Fibroblast of skin of scalp (primary cell): Measurements from ENCODE around the gene SPATA6.
"Not testable (repeated sequence)": the region's sequence is repeated elsewhere in the genome, so short reads cannot be mapped to it uniquely, and the experiment has no call there.

Experiments used
- DNase-seq: peaks from one replicate; pipeline ENCODE4 v3.0.0-alpha.2; 2013

The SPATA6 gene

DNA sequence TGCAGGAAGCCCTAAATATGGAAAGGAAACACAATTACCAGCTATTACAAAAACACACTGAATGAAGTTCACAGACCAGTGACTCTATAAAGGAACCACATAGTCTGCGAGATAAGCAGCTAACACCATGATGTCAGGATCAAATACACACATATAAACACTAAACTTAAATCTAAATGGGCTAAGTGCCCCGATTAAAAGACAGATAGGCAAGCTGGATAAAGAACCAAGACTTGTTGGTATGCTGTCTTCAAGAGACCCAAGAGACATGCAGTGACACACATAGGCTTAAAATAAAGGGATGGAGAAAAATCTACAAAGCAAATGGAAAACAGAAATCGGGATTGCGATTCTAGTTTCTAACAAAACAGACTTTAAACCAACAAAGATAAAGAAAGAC, 127.6 kb downstream of the SPATA6 start:
- no peak for DNase-seq

DNA sequence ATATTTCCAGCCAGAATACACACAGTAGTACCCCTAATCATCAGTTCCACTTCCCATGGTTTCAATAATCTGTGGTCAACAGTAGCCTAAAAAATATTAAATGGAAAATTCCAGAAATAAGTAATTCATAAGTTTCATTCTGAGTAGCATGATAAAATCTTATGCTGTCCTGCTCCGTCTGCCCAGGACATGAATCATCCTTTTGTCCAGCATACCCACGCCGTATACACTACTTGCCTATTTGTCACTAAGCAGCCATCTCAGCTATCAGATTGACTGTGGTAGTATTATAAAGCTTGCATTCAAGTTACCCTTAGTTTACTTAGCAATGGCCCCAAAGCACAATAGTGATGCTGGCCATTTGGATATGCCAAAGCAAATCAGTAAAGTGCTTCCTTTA, 130.8 kb downstream of the SPATA6 start:
- DNase-seq, result no peak

DNA sequence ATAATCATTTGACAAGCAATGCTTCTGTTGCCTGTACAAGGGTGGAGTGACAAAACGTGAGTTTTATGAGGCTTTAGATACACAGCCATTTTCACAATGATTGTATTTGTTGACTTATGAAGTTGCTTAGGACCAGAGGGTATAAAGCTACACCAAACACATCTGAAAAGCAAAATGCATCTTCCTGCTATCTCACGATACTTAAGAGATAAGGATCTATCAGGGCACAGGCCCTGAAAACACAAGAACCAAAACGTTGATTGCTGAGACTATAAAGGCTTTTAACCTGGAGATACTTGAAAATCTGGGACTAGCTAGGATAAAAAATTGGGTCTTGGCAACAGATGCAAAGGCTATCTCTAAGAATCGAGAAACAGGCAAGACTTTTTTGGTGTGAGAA, 133.7 kb downstream of the SPATA6 start:
- no peak for DNase-seq

DNA sequence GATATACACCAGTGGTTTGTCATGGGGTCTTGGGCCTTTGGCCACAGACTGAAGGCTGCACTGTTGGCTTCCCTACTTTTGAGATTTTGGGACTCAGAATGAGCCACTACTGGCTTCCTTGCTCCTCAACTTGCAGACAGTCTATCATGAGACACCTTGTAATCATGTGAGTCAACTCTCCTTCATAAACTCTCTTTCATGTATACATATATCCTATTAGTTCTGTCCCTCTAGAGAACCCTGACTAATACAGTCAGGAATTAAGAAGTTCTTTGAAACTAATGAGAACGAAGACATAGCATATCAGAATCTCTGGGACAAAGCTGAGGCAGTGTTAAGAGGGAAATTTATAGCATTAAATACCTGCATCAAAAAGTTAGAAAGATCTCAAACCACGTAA, 138.7 kb downstream of the SPATA6 start:
- no peak for DNase-seq

DNA sequence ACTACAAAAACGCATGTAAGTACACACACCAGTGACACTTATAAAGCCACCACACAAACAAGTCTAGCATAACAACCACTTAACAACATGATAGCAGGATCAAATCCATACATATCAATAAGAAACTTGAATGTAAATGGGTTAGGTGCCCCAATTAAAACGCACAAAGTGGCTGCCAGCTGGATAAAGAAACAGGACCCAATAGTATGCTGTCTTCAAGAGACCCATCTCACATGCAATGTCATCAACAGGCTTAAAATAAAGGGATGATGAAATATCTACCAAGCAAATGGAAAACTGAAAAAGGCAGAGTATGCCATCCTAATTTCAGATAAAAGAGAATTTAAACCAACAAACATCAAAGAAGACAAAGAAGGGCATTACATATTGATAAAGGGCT, 139.9 kb downstream of the SPATA6 start:
- no peak for DNase-seq

DNA sequence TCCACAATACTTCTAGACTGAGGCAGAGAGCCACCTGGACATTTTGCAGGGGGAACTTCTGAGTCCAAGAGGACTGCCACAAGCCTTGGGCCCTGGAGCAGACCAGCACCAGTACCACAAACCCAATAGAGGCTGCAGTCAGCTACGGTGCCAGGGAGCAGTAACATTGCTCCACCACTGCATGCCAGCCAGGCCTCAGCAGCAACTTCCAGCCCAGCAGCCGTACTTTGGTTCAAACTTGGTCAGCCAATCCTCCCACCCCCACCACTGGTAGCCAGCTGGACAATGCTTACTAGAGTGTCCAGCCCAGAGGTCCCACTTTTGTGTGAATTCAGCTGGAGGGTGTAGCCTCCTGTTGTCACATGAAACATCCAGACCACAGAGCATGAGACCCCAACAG, 142.1 kb downstream of the SPATA6 start:
- DNase-seq, result no peak

DNA sequence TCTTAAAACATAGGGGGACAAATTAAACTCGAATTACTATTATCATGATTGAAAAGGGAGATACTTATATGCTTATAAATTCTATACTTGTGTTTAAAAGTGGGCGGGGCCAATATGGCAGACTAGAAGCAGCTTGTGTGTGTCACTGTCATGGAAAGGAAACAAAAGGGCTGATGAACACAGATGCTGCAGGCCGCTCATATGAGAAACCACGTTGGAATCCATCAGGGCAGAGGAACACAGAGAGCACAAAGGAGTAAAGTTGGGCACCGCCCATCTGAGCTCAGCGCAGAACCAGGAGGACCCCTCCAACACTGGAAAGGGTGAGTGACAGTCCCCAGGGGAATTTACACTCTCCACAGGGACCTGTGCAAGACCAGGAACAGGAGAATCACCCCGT, 142.5 kb downstream of the SPATA6 start:
- DNase-seq, result no peak

DNA sequence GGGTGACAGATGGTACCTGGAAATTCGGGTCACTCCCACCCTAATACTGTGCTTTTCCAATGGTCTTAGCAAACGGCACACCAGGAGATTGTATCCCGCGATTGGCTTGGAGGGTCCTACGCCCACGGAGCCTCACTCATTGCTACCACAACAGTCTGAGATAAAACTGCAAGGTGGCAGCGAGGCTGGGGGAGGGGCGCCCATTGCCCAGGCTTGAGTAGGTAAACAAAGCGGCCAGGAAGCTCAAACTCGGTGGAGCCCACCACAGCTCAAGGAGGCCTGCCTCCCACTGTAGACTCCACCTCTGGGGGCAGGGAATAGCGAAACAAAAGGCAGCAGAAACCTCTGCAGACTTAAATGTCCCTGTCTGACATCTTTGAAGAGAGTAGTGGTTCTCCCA, 160.2 kb downstream of the SPATA6 start:
- not testable (repeated sequence) for DNase-seq

DNA sequence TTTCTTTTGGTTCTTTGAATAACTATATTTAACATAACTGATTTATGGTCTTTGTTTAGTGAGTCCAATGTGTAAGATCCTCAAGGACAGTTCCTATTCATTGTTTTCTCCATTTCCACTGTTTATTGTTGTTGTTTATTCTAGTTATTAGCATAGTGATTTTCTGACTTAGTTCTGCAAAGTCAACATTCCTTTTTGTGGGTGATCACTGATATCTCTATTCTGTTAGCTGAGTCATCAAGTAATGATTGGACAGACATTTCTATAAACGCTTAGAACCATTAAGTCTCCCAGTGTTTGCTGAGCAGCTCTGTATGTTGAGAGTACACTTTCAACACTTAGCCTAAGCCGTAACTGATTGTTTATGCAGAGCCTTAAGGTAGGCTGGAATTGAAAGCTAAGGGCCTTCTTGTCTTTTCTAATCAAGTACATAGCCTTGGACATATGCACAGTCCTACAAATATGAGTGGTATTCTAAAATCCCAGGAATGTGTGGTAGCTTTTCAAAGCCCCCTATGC, 162.4 kb downstream of the SPATA6 start:
- DNase-seq, result no peak

DNA sequence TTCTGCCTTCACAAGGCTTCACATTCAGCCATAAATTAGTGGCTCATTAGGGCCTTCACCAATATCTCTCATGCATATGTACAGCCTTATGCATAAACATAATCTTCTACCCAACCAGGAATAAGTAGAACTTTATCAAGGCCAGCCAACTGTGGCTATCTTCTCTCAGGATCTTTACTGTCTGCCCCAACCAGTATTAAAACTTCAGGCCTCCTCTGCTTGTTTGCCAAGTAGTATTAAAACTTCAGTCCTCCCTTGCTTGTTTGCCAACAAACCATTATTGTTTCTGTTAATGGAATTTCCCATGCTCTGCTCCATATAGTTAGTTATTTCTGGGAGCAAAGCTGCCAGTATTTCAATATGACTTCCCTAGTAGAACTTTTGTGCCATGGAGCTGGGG, 169.4 kb downstream of the SPATA6 start:
- no peak for DNase-seq

DNA sequence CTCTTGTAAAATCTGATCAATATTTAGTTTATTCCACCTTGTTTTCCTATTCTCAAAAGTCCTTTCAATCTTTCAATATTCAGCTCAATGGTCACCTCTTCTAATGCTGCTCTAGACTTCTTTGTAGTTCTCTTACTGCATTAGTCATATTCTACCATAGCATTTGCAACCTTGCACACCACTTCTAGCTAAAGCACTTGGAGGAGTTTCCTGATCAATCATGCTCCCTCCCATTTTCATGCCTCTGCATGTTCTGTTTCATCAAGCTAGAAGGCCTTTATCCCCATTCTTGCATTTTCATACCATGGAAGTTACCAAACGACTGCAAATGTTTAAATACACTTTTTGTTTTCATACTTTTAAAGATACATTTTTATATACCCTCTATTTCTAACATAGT, 177.3 kb downstream of the SPATA6 start:
- no peak for DNase-seq

DNA sequence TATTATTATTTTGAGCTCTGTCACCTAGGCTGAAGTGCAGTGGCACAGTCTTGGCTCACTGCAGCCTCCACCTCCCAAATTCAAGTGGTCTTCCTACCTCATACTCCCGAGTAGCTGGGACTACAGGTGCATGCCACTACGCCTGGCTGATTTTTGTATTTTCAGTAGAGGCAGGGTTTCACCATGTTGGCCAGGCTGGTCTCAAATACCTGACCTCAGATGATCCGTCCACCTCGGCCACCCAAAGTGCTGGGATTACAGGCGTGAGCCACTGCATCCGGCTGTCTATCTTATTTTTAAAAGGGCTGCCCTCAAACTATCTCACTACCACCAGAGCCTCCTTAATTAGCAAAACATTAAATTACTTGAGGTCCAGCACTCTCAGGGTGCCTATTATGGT, 177.9 kb downstream of the SPATA6 start:
- not testable (repeated sequence) for DNase-seq

DNA sequence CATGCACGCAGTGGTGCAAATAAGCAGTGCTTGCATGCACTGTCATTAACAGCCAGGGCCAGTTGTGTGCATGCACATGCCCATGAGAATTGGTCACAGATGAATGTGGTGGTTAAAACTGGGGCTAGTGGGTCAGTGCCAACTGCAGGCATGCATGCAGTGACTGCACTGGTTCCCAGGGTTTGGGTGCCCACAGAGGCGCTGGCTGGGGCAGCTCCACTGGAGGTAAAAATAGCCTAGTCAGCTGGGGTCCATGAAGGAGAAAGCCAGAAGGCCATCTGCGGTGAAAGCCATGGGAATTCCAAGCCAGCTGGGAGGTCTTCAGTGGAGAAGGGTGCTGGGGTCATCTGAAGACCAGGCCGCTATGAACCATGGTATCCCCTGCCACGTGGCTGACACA, 179.3 kb downstream of the SPATA6 start:
- DNase-seq, result no peak

DNA sequence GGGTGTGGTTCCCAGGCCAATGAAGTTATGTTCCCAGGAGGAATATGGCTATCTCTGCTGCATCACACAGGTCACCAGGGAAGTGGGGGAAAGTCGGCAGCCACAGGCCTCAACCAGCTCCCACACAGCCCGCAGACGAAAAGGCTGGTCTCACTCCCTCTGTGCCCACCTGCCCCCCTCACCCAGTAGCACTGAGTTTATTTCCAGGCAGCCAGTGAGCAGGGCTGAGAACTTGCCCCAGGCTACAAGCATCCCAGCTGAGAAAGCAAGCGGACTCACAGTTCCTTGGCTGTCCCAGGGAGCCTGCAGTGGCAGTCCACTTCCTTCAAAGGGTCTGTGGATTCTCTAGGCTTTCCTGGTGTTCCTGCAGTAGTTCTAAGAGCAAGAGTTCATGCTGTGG, 180.6 kb downstream of the SPATA6 start:
- DNase-seq, result no peak

DNA sequence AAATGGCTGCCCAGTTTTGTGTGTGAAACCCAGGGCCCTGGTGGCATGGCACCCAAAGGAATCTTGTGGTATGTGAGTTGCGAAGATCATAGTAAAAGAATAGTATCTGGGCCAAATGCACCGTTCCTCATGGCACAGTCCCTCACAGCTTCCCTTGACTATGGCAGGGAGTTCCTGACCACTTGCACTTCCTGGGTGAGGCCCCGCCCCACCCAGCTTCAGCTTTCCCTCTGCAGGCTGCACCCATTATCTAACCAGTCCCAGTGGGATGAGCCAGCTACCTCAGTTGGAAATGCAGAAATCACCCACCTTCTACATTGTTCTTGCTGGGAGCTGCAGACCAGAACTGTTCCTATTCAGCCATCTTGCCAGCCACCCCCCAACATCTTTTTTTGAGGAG, 186.5 kb downstream of the SPATA6 start:
- no peak for DNase-seq

DNA sequence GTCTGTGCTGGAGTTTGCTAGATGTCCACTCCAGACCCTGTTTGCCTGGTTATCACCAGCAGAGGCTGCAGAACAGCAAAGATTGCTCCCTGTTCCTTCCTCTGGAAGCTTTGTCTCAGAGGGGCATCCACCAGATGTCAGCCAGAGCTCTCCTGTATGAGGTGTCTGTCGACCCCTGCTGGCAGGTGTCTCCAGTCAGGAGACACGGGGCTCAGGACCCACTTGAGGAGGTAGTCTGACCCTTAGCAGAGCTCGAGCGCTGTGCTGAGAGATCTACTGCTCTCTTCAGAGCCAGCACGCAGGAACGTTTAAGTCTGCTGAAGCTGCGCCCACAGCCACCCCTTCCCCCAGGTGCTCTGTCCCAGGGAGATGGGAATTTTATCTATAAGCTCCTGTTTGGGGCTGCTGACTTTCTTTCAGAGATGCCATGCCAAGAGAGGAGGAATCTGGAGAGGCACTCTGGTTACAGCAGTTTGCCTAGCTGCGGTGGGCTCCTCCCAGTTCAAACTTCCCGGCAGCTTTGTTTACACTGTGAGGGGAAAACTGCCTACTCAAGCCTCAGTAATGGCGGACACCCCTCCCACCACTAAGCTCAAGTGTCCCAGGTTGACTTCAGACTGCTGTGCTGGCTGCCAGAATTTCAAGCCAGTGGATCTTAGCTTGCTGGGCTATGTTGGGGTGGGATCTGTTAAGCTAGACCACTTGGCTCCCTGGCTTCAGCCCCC, 187.1 kb downstream of the SPATA6 start:
- not testable (repeated sequence) for DNase-seq

DNA sequence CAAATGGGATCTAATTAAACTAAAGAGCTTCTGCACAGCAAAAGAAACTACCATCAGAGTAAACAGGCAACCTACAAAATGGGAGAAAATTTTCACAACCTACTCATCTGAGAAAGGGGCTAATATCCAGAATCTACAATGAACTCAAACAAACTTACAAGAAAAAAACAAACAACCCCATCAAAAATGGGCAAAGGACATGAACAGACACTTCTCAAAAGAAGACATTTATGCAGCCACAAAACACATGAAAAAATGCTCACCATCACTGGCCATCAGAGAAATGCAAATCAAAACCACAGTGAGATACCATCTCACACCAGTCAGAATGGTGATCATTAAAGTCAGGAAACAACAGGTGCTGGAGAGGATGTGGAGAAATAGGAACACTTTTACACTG, 189.7 kb downstream of the SPATA6 start:
- DNase-seq, result not testable (repeated sequence)

DNA sequence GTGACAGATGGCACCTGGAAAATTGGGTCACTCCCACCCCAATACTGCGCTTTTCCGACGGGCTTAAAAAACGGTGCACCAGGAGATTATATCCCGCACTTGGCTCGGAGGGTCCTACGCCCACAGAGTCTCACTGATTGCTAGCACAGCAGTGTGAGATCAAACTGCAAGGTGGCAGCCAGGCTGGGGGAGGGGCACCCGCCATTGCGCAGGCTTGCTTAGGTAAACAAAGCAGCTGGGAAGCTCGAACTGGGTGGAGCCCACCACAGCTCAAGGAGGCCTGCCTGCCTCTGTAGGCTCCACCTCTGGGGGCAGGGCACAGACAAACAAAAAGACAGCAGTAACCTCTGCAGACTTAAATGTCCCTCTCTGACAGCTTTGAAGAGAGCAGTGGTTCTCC, 194.6 kb downstream of the SPATA6 start:
- not testable (repeated sequence) for DNase-seq

DNA sequence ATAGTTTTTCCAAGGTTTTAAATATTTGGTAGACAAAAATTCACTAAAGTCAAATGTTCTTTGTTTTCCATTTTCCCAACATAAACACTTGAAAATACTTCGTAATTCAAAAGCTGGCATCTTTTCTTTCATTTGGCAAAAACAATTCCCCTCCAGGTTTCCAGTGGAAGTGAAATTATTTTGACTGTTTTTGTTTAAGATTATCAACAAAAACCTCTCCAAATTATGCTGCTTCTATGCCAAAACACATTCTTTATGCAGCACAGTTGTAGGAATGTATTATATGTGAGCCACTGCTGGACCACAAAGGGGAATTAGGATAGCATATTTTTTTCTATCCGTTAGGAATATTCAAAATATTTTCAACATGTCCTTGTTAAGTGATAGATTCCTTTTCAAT, 205.4 kb downstream of the SPATA6 start:
- DNase-seq, result no peak

DNA sequence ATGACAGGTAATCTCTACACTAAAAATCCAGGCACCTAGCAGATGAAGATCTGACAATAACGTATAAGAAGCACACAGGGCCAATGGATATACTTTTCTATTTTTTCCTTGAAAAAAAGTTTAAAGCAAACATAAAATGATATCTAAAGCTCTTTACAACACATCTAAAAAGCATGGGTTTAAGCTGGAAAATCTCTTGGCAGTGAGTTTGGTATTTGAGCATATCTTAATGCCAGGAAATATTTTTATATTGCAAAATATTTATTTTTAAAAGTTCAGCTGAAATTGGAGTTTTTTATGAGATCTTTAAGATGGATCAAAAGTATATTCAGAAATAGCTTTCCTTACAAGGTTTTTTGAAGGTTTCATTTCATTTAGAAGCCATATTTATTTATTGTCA, 209.0 kb downstream of the SPATA6 start:
- DNase-seq, result no peak

DNA sequence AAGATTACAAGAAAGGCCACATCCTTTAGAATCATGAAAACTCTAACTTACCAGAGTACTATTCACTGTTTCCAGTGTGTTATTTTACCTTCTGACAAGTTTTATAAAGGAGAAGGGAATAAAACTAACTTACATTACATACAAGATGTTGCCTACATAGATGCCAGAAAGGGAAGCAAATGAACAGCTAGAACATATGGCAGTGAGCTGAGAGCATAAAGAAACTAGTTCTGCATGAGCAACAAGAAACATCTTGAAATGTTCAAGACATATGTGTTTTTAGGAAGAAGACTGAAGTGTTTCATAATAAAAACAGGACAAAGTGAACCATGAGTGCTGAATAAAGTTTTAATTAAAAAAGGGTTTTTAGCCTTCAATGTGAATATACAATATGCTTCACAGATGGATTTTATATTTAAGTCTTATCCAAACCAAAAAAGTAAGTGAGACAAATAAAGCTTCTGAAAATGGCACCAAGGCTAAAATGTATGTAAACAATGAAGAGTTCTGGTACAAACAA, 210.1 kb downstream of the SPATA6 start:
- no peak for DNase-seq

DNA sequence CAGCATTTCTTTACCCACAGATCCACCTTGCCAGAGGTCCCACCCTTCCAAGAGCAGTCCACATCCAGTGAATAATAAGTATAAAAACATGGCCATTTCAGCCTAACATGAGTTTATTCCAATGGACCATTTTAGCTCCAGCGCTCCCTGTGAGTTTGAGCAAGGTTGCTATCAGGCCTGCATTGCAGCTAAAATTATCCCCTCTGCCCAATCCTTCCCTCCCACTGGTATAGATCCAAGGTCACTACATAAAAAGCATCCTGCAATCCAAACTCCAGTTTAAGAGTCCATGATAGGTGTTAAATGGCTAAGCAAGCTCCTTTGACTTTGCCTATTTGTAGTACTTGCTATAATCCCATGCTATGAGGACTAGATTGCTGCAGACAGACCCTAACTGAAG, 213.9 kb downstream of the SPATA6 start:
- no peak for DNase-seq

DNA sequence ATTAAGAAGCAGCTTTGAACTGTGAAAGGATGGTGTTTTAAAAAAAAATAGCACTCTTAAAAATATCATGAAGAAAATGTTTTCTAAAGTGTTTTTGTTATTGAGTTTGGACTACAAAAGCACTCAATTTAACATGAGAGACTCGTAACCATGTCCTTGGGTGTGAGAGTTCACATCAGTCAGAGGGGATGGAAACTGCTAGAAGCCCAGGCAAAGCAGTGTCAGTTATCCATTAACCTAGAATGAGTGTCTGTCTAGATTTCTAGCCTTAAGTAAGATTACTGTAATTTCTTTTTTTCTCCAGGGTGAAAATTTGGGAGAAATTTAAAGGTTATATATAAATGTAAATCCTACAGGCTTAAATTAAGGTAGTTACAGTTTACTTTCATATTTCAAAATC, 217.8 kb downstream of the SPATA6 start:
- no peak for DNase-seq

DNA sequence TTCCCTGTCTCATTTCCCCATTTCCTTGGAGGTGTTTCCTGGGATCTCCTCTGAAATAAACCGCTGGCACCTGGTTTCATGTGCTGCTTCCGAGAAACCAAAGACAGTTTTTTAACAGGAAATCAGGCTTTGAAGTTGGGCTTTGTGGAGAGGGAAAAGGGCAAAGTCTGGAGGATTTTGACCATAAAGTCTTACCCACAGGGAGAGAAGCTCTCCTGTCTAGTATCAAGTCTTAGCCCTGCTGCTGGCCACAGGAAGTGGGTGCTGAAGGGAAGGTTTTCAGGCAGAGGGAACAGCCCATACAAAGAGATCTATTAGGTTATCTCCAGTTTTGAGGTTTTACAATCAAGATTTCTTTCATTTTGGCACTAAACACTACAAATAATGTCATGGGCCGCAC, 220.2 kb downstream of the SPATA6 start:
- DNase-seq, result no peak

DNA sequence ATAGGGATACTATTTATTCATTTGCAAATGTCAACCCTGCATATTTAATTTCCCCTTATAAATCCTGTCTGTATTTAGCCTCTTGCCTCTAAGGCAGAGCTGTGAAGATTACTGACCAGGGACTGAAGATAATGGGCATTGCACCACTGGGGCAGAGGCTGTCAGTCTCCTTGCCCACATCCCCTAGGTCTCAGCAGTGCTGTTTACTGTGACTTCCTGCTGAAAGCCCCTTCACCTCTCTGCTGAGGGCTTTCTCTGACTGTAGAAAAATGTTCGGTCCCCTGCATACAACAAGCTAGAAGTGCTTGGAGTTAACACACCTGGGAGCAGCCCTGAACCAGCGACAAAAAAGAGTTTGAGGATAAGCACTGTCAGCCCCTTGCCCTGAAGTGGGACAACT, 220.7 kb downstream of the SPATA6 start:
- DNase-seq, result no peak
